Kidney epithelial cell (primary cell): ENCODE data around the gene RCOR3. TPM values are rescaled to one million over a fixed set of nuclear protein-coding genes. Genes with fewer than 3 reads are reported as not detected.

Experiments used
- DNase-seq: peaks from one replicate; pipeline ENCODE4 v3.0.0-alpha.2; 2010; ENCODE audit warnings: low read depth
- H3K27me3 ChIP-seq: 2 replicates; pipeline ENCODE4 v1.6.0; 2011; ENCODE audit warnings: low read length; ENCODE audit not compliant: control insufficient read depth, insufficient read depth
- H3K36me3 ChIP-seq: 2 replicates; pipeline ENCODE4 v1.5.1; 2011; ENCODE audit warnings: low read length; ENCODE audit not compliant: control insufficient read depth, insufficient read depth
- H3K4me3 ChIP-seq: 2 replicates; pipeline ENCODE4 v1.5.1; 2011; ENCODE audit warnings: low read depth, mild to moderate bottlenecking, control low read depth, low read length
- CTCF ChIP-seq: IDR thresholded peaks from 2 replicates; pipeline ENCODE4 v1.5.1; 2011; ENCODE audit warnings: mild to moderate bottlenecking, moderate library complexity, low read length, control low read depth, inconsistent platforms; ENCODE audit not compliant: insufficient read depth, poor library complexity, severe bottlenecking
- total RNA-seq: library from RNA; depleted of rRNA; stranded (reverse); fragments of >200 nt; gene quantifications from 2 replicates; pipeline ENCODE4 v1.2.3, GENCODE V29; 2015

RCOR3 gene
- total RNA-seq, 1 donor from 2014 or later, result 29.0 TPM

- no peak for DNase-seq
- no peaks in the 10 kb centered on the region for H3K27me3 ChIP-seq
- TF ChIP-seq CTCF, result no peak
- H3K4me3 ChIP-seq, result no peak overlapping the region
- no peaks in the 10 kb centered on the region for H3K36me3 ChIP-seq
These were observed 82.8 kb downstream of the RCOR3 start for GRCh38 chr1:211341999-211342398.

- Histone ChIP-seq H3K4me3 (no peak overlapping the region), H3K27me3 (no peaks in the 10 kb centered on the region), H3K36me3 (no peaks in the 10 kb centered on the region)
- DNase-seq, result no peak
- no peak for TF ChIP-seq CTCF
These were observed 84.4 kb downstream of the RCOR3 start for GRCh38 chr1:211343607-211344006.

GRCh38 chr1:211344152-211344618 lies 85.0 kb downstream of the RCOR3 start:
- no peaks in the 10 kb centered on the region for H3K27me3 ChIP-seq
- H3K4me3 ChIP-seq, result no peak overlapping the region
- no peak for TF ChIP-seq CTCF
- no peaks in the 10 kb centered on the region for H3K36me3 ChIP-seq
- no peak for DNase-seq

GRCh38 chr1:211345719-211346118 lies 86.6 kb downstream of the RCOR3 start:
- Histone ChIP-seq H3K4me3 (no peak overlapping the region), H3K36me3 (no peaks in the 10 kb centered on the region), H3K27me3 (no peaks in the 10 kb centered on the region)
- DNase-seq, result no peak
- TF ChIP-seq CTCF, result no peak

GRCh38 chr1:211347077-211347844 lies 88.1 kb downstream of the RCOR3 start:
- Histone ChIP-seq H3K4me3 (no peak overlapping the region), H3K36me3 (no peaks in the 10 kb centered on the region), H3K27me3 (no peaks in the 10 kb centered on the region)
- no peak for TF ChIP-seq CTCF
- DNase-seq, result no peak

- Histone ChIP-seq H3K27me3 (no peaks in the 10 kb centered on the region), H3K4me3 (no peak overlapping the region), H3K36me3 (no peaks in the 10 kb centered on the region)
- no peak for TF ChIP-seq CTCF
- no peak for DNase-seq
These were observed 89.4 kb downstream of the RCOR3 start for GRCh38 chr1:211348547-211348946.
